Stimulated activated CD8-positive, alpha-beta memory T cell treated with anti-CD3 and anti-CD28 coated beads, Interleukin-7, amount 100 ng/mL, for 1 hour (primary cell): ENCODE results near the gene SARS2.
"Not testable (repeated sequence)": the region's sequence is repeated elsewhere in the genome, so short reads cannot be mapped to it uniquely, and the experiment has no call there.

ENCODE experiments used
- DNase-seq, 2 donors: peaks; one replicate each; pipeline ENCODE4 v3.0.0-alpha.2; 2020; ENCODE audit warnings: low read depth in 2 of 2

The SARS2 gene

DNA sequence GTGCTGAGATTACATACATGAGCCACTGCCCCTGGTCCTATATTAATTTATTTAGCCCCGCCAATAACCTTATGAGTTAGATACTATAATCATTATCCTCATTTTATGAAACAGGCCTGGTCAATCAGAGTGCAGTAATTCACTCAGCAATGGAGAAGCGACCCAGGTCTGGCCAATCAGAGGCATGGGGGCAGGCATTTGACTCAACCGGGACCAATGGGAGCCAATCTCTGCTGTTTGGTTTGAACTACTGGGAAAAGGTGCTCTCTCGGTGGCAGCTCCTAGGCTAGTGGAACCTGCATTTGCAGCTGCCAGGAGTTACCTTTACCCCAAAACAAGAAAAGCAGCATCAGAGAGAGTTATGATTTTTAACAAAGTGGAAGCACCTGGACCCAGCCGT lies 37.7 kb downstream of the SARS2 start:
- no peak for DNase-seq

- no peak for DNase-seq
These were observed 38.8 kb downstream of the SARS2 start for GRCh38 chr19:38891771-38892170.

DNA sequence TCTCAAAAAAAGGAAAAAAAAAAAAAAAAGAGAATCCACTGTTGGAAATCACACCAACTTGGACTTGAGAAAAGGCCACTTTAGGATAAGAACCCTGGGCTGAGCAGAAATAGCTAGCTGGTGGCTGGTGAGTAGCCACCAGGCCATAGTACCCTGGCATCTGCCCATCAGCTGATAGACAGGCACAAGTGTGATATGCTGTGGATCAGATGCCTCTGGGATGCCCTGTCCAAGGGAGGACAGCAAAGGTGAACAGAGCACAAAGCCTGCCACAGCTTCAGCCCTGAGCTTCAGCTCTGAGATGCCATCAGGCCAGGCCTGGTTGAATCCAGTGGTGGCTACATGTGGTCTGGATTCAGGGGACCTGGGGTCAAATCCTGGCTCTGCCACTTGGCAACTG lies 39.9 kb downstream of the SARS2 start:
- DNase-seq, result no peak

GRCh38 chr19:38889803-38890202 lies 40.8 kb downstream of the SARS2 start:
- no peak for DNase-seq

DNA sequence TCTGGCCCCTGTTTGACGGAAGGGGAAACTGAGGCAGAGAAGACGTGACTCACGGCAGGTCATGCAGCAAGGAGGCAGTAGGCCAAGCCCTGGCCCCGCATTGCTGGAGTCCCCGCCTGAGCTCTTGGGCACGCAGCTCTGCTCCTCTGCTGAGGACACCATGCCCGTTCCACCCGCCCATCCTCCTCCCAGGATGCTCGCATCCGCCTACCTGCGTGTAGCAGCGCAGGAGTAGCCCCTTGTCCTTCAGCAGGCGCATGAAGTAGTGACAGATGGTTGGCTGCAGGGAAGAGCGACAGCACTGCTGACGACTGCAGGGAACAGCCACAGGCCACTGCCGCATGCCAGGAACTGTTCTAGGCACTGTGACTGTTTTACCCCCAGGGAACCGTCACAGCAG lies 41.7 kb downstream of the SARS2 start:
- no peak for DNase-seq

- not testable (repeated sequence) for DNase-seq
These were observed 45.9 kb downstream of the SARS2 start for GRCh38 chr19:38884691-38885090.

DNA sequence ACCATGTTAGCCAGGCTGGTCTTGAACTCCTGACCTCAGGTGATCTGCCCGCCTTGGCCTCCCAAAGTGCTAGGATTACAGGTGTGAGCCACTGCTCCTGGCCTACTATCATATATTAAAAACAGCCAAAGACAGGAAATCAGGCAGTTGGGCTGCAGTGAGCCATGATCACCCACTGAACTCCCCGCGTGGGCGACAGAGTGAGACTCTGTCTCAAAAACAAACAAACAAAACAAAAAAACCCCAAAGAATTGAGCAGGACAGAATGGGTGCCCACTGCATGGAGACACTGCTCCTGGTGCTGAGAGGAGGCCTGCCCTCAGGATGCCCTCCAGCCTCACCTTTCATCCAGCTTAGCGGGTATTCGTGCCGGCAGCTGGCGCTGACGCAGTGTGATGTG lies 47.3 kb downstream of the SARS2 start:
- no peak for DNase-seq

DNA sequence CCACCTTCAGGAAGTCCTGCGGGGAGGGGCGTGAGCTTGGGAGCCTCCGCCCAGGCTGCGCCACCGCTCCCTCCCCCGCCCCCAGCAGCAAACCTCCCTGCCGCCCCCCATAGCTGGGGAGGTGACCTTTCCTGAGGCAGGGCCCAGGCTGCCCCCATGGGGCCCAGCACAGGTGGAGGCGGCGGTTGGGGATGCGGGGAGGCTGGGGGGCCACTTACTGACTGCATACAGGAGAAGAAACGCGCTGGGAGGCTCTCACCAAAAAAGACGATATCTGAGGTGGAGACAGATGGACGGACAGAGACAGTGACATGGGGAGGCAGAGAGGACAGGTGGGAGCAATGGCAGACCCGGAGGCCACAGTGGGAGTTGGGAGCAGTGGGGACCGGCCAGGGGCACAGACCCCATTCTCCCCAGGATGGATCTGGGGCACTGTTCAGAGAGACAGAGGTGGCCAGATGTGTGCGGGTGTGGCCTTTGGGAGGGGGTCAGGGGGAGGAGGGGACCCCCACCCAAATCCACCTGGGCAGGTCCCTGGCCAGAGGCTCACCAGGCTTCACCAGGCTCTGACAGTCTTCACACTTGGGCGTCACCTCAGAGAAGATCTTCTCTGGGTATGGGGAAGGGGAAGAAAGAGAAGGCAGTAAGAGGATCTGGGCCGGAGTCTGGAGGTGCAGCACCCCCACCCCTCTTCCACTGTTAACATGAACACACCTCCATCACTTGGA lies 49.5 kb downstream of the SARS2 start:
- no peak for DNase-seq

DNA sequence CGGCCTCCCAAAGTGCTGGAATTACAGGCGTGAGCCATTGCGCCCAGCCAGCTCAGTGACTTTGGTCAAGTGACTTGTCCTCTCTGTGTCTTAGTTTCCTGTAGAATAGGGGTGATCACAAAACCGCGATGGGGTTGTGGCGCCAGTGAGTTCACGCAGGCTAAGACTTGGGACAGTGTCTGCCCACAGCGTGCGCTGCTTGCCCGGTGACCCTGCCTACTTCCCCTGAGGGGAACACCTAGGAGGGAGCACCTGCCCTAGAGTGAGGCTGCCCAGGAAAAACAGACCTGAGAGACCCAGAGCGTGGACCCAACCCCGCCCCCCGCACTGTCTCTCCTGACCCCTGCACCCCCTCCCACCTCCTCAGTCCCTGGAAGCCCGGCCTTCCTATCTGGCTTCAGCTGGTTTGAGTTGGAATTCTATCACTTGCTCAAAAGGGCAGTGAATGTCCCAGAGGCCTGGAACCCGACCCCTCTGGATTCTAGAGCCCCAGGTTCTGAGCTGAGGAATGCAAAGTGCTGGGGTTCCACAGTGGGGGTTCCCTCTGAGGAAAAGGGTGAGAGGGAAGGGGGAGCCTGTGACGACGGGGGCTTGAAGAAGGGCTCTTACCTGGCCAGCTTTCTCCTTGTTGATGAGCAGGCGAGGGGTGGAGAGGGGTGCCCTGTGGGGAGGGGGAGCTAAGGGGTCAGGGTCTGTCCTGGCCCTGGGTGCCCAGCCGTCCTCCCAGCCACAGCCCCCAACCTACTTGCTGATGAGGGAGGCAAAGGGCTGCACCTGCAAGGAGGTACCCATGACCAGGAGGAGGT lies 50.3 kb downstream of the SARS2 start:
- DNase-seq, result no peak

GRCh38 chr19:38879400-38879751 lies 51.2 kb downstream of the SARS2 start:
- DNase-seq, result no peak

DNA sequence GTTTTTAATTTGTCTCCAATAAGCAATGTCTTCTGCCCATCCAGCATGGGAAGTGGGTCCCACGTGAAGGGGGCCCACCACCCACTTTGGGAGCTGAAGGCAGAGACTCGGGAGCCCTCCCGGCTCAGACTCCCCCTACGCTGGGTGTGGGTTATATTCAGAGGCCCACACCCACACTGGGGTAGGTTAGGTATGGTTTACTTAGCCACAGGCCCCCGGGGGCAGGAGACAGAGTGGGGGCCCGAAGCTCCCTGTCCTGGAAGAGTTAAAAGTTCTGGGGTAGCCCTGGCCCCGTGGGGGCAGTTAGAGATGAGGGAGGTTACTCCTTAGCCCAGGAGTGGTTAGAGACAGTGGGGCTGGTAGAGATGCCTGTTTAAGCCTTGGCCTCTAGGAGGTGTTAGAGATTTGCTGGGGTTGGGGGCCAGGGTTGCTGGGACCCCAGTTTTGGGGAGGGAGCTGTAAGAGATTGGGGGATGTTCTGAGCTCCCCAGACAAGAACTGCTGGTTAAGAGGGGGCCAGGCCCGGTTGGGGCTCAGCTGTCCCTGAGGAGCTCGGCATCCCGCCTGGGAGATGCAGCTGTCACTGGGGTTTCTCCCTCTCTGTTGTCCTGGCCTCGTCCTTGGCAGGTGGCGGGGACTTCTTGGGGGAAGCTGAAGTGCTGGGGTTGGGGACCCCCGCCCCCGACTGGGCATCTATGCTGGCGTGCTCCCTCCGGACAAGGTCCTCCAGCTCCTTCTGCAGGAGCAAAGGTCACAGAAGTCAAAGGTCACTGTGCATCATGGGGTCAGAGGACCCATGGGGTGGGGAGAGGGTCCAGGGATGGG lies 51.8 kb downstream of the SARS2 start:
- DNase-seq, result no peak

- DNase-seq, result peak; percentile 34 to 43
These were observed 52.6 kb downstream of the SARS2 start, which contains the start of gene RINL for GRCh38 chr19:38877781-38878574. Gene RINL (minus strand): TSS chr19:38878275. CDS start chr19:38876742, 1,533 bp downstream.

GRCh38 chr19:38875656-38876395 lies 54.7 kb downstream of the SARS2 start:
- DNase-seq, result no peak

GRCh38 chr19:38873400-38873799 lies 57.2 kb downstream of the SARS2 start:
- DNase-seq, result not testable (repeated sequence)

GRCh38 chr19:38870612-38871011 lies 60.0 kb downstream of the SARS2 start:
- DNase-seq, result no peak

DNA sequence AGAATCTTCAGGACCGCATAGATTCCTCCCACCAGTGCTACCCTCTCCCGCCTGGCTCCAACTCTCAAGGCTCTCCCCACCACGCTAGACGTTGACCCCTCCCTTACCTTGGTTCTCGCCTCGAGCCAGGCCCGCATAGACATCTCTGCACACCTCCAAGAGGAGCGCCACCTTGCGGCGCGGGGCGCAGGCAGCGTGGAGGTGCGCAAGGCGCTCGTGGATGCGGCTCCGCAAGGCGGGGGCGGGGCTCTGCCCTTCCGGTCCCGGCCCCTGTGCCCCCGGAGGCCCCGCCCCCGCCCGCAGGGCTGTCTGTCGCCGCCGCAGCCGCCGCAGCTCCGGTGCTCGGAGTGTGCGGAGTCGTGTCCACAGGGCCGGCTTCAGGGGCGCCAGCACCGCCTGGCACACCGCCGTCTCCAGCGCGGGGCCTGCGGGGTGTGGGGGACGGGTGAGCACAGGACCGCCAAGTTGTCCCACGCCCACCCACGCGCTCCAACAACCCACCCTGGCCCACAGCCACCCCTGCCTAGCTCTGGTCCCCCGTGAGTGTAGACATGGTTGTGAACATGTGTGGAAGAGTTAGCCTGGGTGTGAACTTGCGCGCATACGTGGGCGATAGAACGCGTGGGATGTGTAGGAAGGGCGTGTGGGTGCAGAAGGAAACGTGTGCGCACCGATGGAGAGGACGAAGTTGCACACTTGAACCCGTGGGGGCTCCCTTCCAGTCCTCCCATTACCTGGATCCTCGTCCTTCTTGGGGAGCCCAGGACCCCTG lies 60.5 kb downstream of the SARS2 start:
- DNase-seq, result peak; percentile 80 to 84

DNA sequence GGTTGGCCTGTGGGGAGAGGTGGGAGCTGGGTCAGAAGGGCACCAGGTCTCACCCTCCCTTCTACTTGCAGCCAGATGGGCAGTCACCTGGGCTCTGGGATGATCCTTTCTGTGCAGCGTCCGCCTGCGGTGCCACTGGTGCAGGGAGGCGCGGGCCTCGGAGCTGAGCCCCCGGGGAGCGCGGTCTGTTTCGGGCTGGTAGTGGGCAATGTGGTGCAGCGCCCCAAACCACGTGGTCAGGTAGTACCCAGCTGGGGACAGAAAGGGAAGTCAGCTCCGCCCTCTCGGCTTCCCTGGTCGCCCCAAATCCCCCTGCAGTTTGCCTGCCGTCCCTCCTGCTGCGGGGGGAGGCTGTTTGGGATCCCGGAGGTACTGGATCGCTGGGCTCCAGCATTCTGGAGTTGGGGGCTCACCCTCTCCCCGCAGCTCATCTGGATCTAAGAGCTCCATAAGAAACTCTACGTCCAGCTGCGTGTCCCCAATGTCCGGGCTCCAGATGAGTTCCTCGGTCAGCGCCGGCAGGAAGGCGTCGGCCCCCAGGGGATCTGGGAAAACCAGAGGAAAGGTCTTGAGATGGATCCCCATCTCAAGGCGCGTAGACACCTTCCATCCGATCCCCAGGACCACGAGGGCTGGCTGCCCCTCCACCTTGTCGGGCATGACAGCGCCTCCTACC lies 61.3 kb downstream of the SARS2 start:
- DNase-seq, result no peak

- DNase-seq, result no peak
These were observed 62.0 kb downstream of the SARS2 start for GRCh38 chr19:38868551-38868950.

DNA sequence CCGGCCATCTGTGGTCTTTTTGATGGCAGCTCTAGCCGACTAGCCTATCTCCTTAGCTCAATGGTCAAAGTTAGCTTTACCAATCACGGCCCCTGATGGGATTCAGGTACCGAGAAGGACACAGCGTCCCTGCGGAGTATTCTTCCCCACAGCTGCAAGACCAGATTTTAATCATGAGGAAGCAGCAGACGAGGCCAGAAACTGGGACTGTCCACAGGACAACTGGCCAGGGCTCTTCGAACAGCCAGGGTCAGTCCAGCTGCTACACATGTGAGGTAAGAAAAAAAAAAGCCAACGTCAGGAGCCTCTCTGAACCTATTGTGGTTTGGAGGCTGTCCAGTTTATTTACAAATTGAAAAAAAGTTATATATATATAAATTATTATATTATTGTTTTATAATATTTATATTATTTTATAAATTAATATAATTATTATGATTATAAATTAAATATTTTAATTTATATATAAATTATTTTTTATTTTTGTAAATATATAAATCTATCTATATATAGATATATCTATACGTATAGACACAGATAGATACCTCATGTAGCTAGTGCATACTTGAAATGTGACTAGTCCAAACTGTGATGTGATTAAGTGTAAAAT lies 63.3 kb downstream of the SARS2 start:
- DNase-seq, result no peak
